Umbilical cord (tissue), 2 donors: ENCODE measurements around the gene PDHB. TPM values are rescaled to one million over a fixed set of nuclear protein-coding genes. Genes with fewer than 3 reads are reported as not detected.
"Not testable (repeated sequence)": the region's sequence is repeated elsewhere in the genome, so short reads cannot be mapped to it uniquely, and the experiment has no call there.

ENCODE experiments used
- DNase-seq: peaks from one replicate; pipeline ENCODE4 v3.0.0-alpha.2; 2015; ENCODE audit warnings: low spot score
- total RNA-seq: library from RNA; depleted of rRNA; stranded (reverse); fragments of >200 nt; gene quantifications from one replicate; pipeline ENCODE4 v1.2.3, GENCODE V29; 2014; ENCODE audit warnings: low replicate concordance; ENCODE audit not compliant: insufficient read depth

Gene PDHB
- total RNA-seq, 1 donor from 2014 or later, result 77.8 TPM

DNA sequence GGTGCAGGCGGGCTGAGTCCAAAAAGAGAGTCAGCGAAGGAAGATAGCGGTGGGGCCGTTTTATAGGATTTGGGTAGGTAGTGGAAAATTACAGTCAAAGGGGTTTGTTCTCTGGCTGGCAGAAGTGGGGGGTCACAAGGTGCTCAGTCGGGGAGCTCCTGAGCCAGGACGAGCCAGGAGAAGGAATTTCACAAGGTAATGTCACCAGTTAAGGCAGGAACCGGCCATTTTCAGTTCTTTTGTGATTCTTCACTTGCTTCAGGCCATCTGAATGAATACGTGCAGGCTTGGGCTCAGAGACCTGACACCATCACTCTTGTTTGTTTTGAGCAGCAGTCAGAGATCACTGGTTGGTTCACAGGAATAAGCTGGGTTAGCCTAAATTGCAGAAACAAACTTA is 3.6 kb upstream of the PDHB start:
- DNase-seq, result not testable (repeated sequence)

DNA sequence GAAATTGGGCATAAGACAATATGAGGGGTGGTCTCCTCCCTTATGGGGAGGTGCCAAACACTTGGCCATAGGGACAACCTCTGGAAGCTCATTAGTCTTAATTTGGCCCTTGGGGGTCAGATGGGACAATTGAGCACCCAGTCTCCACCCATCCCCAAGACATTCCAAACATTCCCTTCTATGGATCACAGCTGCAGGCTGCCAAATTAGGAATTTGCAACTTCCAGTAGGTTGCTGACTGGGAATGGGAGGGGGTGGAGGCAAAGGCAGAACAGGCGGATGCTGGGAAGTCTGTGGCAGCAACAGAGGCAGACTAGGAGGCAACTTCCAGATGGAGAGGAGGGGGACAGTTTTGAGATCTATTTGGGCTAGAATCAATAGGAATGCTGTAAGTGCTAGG is 1.4 kb upstream of the PDHB start:
- DNase-seq, result peak; percentile 55

GRCh38 chr3:58434511-58434910 is 879 bp upstream of the PDHB start:
- DNase-seq, result no peak

DNA sequence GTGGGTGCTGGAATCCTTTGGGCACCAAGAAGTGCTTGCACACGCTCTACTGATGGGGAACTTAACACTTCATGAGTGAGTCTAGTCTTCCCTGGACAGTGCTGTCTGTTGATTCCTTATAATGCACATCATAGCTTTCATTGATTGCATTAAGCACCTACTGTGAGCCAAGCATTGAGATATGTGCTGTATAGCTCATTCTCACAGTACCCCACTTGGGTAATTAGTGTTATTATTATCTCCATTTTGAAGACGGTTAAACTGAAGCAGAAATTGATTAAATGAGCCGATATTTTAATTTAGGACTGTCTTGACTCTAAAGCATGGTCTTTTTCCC is 504 bp upstream of the PDHB start:
- no peak for DNase-seq

GRCh38 chr3:58432905-58433304 is 727 bp downstream of the PDHB start:
- DNase-seq, result no peak

DNA sequence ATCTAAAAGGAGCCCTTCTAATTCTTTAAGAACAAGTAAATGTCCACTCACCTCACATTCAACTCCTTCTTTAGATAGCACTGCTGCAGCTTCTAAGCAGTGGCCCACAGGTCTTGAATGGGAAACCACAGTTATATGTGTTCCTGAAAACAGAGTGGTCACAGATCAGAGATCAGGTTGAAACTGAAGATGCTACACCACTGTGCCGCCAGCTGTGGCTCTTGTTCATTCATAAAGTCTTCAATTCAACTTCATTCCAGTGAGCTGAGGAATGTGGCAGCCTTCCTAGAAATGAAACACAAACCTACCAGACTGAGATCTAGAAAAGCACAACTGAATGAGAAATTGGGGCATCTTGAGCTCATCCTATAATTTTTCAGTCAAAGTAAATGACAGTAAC is 4.0 kb downstream of the PDHB start:
- DNase-seq, result no peak

- DNase-seq, result no peak
Observed at GRCh38 chr3:58427661-58428361, 5.8 kb downstream of the PDHB start.

DNA sequence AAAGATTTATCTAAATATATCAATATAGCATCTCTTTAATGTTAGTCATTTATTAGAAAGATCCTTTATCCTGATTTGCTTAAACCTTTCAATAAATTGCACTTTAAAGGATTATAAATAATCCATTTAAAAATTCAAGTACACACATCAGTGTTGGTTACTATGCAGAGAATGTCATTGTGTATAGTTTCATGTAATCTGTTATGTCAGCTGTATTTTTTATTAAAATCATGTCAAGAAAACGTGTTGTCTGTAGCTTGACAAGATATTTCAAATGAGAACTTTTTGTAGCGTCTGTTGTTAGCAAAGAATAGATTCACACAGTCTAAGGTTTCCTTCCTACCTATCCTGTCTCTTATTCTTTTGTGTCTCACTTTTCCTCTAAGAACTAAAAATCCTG is 7.8 kb downstream of the PDHB start:
- no peak for DNase-seq

DNA sequence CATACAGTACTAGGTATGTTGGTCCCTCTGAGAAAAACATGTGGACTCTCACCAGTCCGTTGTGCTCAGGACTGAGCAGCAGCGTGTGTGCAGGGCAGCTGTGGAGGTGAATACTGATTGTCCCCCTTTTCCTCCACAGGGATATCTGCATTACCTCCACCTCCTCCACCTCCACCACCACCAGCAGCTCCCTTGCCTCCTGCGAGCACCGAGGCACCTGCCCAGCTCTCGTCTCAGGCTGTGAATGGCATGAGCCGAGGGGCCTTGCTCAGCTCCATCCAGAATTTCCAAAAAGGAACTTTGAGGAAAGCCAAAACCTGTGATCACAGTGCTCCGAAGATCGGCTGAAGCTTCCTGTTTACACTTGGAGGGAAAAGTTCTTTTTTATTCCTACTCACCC is 9.0 kb downstream of the PDHB start:
- DNase-seq, result no peak

DNA sequence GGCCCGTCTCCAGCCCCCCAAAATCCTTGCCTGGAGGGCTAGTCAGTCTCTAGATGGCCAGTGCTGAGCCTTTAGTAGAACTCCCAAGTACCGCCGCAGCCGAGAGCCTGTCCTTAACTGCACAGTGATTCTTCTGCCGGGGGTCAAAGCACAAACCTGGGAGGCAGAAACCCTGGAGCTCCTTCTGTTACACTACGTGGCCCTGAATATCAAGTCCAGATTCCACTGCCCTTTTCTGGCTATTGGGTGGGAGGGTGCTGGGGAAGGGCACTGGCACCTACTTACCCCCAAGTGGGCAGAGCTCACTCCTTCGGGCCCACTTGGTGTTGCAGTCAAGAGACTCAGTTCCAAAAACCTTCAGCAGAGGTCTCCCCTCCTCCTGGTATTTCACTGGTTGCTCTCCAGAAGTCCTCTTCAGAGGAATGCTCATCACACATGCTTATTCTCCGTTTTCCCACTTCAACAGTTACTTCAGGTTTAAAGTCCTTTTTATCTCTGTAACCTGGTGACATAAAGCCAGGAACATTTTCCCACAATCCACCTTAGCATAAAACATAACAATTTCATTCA is 10.8 kb downstream of the PDHB start:
- peak; percentile 46 for DNase-seq

- no peak for DNase-seq
Observed at GRCh38 chr3:58421004-58421403, 12.6 kb downstream of the PDHB start.

- peak; percentile 77 for DNase-seq
Observed at GRCh38 chr3:58419780-58420507, 13.7 kb downstream of the PDHB start.

GRCh38 chr3:58418227-58418626 is 15.4 kb downstream of the PDHB start:
- no peak for DNase-seq

DNA sequence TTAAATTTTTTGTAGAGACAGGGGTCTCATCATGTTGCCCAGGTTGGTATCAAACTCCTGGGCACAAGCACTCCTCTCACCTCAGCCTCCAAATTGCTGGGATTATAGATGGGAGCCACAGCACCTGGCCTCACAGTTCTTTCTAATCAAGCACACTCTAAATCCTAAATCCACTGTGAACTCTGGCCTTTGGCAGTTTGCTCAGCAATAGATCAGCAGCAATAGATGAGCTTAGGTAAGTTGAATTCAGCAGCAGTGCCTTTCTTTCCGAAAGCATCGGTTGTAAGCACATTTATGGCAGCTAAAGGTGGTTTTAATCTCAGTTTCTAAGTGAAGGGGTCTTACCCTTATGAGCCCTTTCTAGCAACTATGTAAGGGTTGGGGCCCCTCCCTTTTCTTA is 16.6 kb downstream of the PDHB start:
- DNase-seq, result no peak

GRCh38 chr3:58416191-58416590 is 17.4 kb downstream of the PDHB start:
- no peak for DNase-seq

GRCh38 chr3:58414538-58415197 is 19.0 kb downstream of the PDHB start:
- DNase-seq, result peak; percentile 72

GRCh38 chr3:58411851-58412830 is 21.5 kb downstream of the PDHB start:
- no peak for DNase-seq

GRCh38 chr3:58411036-58411435 is 22.6 kb downstream of the PDHB start:
- no peak for DNase-seq

- no peak for DNase-seq
Observed at GRCh38 chr3:58409663-58410062, 24.0 kb downstream of the PDHB start.

DNA sequence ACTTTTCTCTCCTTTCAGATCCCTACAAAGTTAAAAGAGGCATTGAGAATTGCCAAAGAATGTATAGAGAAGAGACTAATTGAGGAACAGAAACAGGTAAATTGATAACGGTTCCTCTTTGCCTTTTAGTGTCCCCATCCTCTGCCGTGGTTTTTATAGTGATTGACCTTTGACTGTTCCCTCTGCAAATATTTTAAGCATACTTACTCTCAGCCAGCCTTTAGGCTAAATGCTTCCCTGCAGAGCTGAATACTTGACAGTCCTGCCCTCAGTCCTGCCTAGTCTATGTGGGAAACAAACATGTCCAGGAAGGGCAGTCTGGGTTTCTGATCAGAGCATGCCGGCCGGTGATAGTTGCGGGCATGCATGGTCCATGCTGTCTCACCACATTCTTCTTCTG is 24.7 kb downstream of the PDHB start:
- no peak for DNase-seq

DNA sequence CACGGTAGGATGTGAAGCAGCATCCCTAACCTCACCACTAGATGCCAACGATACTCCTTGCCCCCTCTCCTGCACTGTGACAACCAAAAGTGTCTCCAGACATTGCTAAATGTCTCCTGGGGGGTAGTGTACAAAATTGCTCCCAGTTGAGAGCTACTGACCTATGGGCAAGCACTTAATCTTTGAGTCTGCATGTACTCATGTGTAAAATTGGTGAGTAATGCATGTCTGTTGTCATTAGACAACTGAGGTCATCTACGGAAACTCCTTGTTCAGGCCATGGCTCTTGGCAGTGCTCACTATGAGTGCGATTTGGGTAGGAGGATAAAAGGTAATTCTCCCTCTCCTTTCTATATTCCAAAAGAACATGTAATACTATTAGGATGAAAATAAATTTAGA is 29.2 kb downstream of the PDHB start:
- DNase-seq, result no peak
